Suprapubic skin (tissue), 4 donors: ENCODE results near the gene HRH2.

Source experiments
- EP300 ChIP-seq: sonication (generic); formaldehyde crosslinking; IDR thresholded peaks from one replicate; pipeline ENCODE4 v1.6.1; 2017; ENCODE audit warnings: antibody characterized with exemption
- POLR2A ChIP-seq, 2 donors: fragments of 450-650 bp; IDR thresholded peaks; one replicate each; pipeline ENCODE4 v1.6.1; 2017; ENCODE audit warnings: antibody characterized with exemption in 2 of 2, mild to moderate bottlenecking in 2 of 2, moderate library complexity in 2 of 2
- POLR2AphosphoS5 ChIP-seq, 3 donors: sonication (generic); formaldehyde crosslinking; IDR thresholded peaks; one replicate each; pipeline ENCODE4 v1.6.1; 2017; ENCODE audit warnings: antibody characterized with exemption in 3 of 3
- TF ChIP-seq, protein P1 (sequence below), 2 donors: fragments of 200-600 bp in 1 of 2; fragments of 450-650 bp in 1 of 2; sonication (generic) in 1 of 2; IDR thresholded peaks; one replicate each; pipeline ENCODE4 v1.5.1; 2016 to 2019; ENCODE audit warnings: antibody characterized with exemption in 2 of 2, mild to moderate bottlenecking in 1 of 2, moderate library complexity in 1 of 2

DNA sequence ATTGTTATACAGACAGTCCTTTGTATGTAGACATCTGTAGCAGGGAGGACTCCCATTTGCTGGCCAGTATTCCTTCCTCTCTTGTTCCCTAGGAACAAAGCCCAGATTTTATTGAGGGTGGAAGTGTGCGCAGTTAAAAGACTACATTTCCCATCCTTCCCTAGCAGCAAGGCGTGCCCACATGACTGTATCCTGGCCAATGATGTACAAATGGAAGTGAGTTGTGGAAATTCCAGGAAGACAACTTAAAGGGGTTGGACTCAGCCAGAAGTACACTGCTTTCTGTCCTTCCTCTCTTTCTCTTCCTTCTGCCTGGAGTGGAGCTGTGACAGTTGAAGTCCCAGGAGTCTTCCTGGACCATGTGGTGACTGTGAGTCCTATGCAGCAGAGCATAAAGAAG, 89.0 kb downstream of the HRH2 start:
- TF ChIP-seq POLR2A (IDR thresholded peaks at IDR 0.05), result no peak
- TF ChIP-seq, protein P1, sequence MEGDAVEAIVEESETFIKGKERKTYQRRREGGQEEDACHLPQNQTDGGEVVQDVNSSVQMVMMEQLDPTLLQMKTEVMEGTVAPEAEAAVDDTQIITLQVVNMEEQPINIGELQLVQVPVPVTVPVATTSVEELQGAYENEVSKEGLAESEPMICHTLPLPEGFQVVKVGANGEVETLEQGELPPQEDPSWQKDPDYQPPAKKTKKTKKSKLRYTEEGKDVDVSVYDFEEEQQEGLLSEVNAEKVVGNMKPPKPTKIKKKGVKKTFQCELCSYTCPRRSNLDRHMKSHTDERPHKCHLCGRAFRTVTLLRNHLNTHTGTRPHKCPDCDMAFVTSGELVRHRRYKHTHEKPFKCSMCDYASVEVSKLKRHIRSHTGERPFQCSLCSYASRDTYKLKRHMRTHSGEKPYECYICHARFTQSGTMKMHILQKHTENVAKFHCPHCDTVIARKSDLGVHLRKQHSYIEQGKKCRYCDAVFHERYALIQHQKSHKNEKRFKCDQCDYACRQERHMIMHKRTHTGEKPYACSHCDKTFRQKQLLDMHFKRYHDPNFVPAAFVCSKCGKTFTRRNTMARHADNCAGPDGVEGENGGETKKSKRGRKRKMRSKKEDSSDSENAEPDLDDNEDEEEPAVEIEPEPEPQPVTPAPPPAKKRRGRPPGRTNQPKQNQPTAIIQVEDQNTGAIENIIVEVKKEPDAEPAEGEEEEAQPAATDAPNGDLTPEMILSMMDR (IDR thresholded peaks at IDR 0.05), result no peak
- no peak for TF ChIP-seq POLR2AphosphoS5 (IDR thresholded peaks at IDR 0.05)
- TF ChIP-seq EP300, result no peak
